Panc1 (cell line): ENCODE measurements around the gene TCOF1.

Experiments used
- CTCF ChIP-seq: fragments of 450-650 bp; IDR thresholded peaks from 2 replicates; pipeline ENCODE4 v1.5.1; 2017; ENCODE audit warnings: mild to moderate bottlenecking
- TF ChIP-seq, protein P1 (sequence below), 2 experiments: IDR thresholded peaks; 2 replicates each; pipeline ENCODE4 v1.6.1; 2011 to 2012; ENCODE audit warnings: low read depth in 2 of 2, control low read depth in 1 of 2, low read length in 1 of 2, mild to moderate bottlenecking in 1 of 2, moderate library complexity in 1 of 2; ENCODE audit not compliant: insufficient read depth in 1 of 2

GRCh38 chr5:150315245-150315644 lies 42.3 kb upstream of the TCOF1 start:
- no peak for TF ChIP-seq CTCF
- TF ChIP-seq, protein P1, sequence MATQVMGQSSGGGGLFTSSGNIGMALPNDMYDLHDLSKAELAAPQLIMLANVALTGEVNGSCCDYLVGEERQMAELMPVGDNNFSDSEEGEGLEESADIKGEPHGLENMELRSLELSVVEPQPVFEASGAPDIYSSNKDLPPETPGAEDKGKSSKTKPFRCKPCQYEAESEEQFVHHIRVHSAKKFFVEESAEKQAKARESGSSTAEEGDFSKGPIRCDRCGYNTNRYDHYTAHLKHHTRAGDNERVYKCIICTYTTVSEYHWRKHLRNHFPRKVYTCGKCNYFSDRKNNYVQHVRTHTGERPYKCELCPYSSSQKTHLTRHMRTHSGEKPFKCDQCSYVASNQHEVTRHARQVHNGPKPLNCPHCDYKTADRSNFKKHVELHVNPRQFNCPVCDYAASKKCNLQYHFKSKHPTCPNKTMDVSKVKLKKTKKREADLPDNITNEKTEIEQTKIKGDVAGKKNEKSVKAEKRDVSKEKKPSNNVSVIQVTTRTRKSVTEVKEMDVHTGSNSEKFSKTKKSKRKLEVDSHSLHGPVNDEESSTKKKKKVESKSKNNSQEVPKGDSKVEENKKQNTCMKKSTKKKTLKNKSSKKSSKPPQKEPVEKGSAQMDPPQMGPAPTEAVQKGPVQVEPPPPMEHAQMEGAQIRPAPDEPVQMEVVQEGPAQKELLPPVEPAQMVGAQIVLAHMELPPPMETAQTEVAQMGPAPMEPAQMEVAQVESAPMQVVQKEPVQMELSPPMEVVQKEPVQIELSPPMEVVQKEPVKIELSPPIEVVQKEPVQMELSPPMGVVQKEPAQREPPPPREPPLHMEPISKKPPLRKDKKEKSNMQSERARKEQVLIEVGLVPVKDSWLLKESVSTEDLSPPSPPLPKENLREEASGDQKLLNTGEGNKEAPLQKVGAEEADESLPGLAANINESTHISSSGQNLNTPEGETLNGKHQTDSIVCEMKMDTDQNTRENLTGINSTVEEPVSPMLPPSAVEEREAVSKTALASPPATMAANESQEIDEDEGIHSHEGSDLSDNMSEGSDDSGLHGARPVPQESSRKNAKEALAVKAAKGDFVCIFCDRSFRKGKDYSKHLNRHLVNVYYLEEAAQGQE (IDR thresholded peaks at IDR 0.05; ENCODE audit: insufficient read depth in 1 of 2, low read depth in 2 of 2, low read length in 1 of 2): no peak
